HepG2 (cell line): ENCODE results near the gene SH3GLB2. TPM values are rescaled to one million over a fixed set of nuclear protein-coding genes. Genes with fewer than 3 reads are reported as not detected.

Experiments used
- ATAC-seq: fragments of 200-7000 bp; cut with Tn5 transposase; 3 replicates; pipeline ENCODE4 v1.9.1; 2020; ENCODE audit warnings: mild to moderate bottlenecking, moderate library complexity
- BruUV-seq: library from RNA; stranded (reverse); fragments of 400-500 nt; replicated peaks from 2 replicates; lab custom pipeline; 2021; lab: Mats Ljungman, UMichigan
- CTCF ChIA-PET: fragments of 300-600 bp; formaldehyde crosslinking; extraction: SDS; loops from one replicate; lab custom pipeline; 2021; ENCODE audit warnings: low total read pairs, inconsistent platforms, low intra/inter-chr PET ratio; lab: Yijun Ruan, JAX
- POLR2A ChIA-PET: fragments of 350-600 bp; sonication (Branson Sonifier 250); formaldehyde crosslinking; loops from one replicate; lab custom pipeline; 2020; ENCODE audit warnings: antibody characterized with exemption, inconsistent platforms; lab: Yijun Ruan, JAX
- DNase-seq: peaks from one replicate; pipeline ENCODE4 v3.0.0-alpha.2; 2015; ENCODE audit warnings: low spot score
- FAIRE-seq: peaks from 3 replicates; lab custom pipeline; 2011; peaks lifted over from hg19 to GRCh38; lab: Jason Lieb, UNC
- H2AFZ ChIP-seq: one replicate; pipeline ENCODE4 v1.6.1; 2011; ENCODE audit warnings: low read length, inconsistent platforms
- H3K27ac ChIP-seq: fragments of 300-600 bp; 3 replicates; pipeline ENCODE4 v1.8.0; 2011; ENCODE audit warnings: mixed run types, mild to moderate bottlenecking, mixed read lengths, low read length, inconsistent platforms; ENCODE audit not compliant: insufficient read depth; ENCODE audit errors: extremely low read length
- H3K27me3 ChIP-seq, 2 experiments: fragments of 200-600 bp in 1 of 2; 2 replicates in 1 of 2; 3 replicates in 1 of 2; pipeline versions ENCODE4 v1.6.0 to v1.8.0; 2011; ENCODE audit warnings: low read length in 2 of 2, mild to moderate bottlenecking in 2 of 2, moderate library complexity in 2 of 2, inconsistent platforms in 1 of 2; ENCODE audit not compliant: insufficient read depth in 2 of 2, control insufficient read depth in 1 of 2
- H3K36me3 ChIP-seq, 2 experiments: fragments of 200-600 bp in 1 of 2; replicated peaks in 1 of 2; 2 replicates in 1 of 2; 3 replicates in 1 of 2; pipeline versions ENCODE4 v1.5.1 to v1.8.0; 2011; ENCODE audit warnings: low read length in 2 of 2, inconsistent platforms in 1 of 2; ENCODE audit not compliant: insufficient read depth in 2 of 2, control insufficient read depth in 1 of 2
- H3K4me1 ChIP-seq: 2 replicates; pipeline ENCODE4 v1.5.1; 2012; ENCODE audit warnings: low read length, inconsistent platforms; ENCODE audit not compliant: insufficient read depth
- H3K4me2 ChIP-seq: 2 replicates; pipeline ENCODE4 v1.6.0; 2011; ENCODE audit warnings: low read depth, low read length, inconsistent platforms
- H3K4me3 ChIP-seq, 3 experiments: fragments of 200-600 bp in 1 of 3; sonication (generic), shearing (Covaris generic) in 1 of 3; replicated peaks in 1 of 3; 2 replicates each; pipeline ENCODE4 v1.5.1; 2011 to 2016; ENCODE audit warnings: low read length in 3 of 3, inconsistent platforms in 2 of 3, low read depth in 2 of 3, mild to moderate bottlenecking in 2 of 3, control low read depth in 1 of 3, mixed read lengths in 1 of 3; ENCODE audit not compliant: insufficient read depth in 1 of 3
- H3K79me2 ChIP-seq: one replicate; pipeline ENCODE4 v1.6.1; 2011; ENCODE audit warnings: low read length, inconsistent platforms; ENCODE audit not compliant: insufficient read depth
- H3K9ac ChIP-seq: 2 replicates; pipeline ENCODE4 v1.6.0; 2011; ENCODE audit warnings: mild to moderate bottlenecking, low read depth, low read length, inconsistent platforms; ENCODE audit not compliant: insufficient read depth
- H3K9me3 ChIP-seq: 2 replicates; pipeline ENCODE4 v1.5.1; 2012; ENCODE audit warnings: mild to moderate bottlenecking, low read length
- H4K20me1 ChIP-seq: 2 replicates; pipeline ENCODE4 v1.6.0; 2011; ENCODE audit warnings: inconsistent platforms, mild to moderate bottlenecking, low read length, moderate library complexity; ENCODE audit not compliant: insufficient read depth
- ARHGAP35 ChIP-seq: sonication (generic); formaldehyde crosslinking; IDR thresholded peaks from 2 replicates; pipeline ENCODE4 v1.9.0; 2022; ENCODE audit warnings: mild to moderate bottlenecking, inconsistent platforms, moderate library complexity, missing genetic modification reagents, borderline replicate concordance
- ATF2 ChIP-seq: sonication (generic); formaldehyde crosslinking; IDR thresholded peaks from 2 replicates; pipeline ENCODE4 v1.4.0; 2020; ENCODE audit warnings: missing genetic modification reagents
- ELF1 ChIP-seq: sonication (generic); formaldehyde crosslinking; IDR thresholded peaks from 2 replicates; pipeline ENCODE4 v1.4.0; 2020; ENCODE audit warnings: missing genetic modification reagents
- ELF4 ChIP-seq: sonication (generic); formaldehyde crosslinking; IDR thresholded peaks from 2 replicates; pipeline ENCODE4 v1.5.0; 2020; ENCODE audit warnings: missing genetic modification reagents, mild to moderate bottlenecking, moderate library complexity, borderline replicate concordance
- FOXO1 ChIP-seq: sonication (generic); formaldehyde crosslinking; IDR thresholded peaks from 2 replicates; pipeline ENCODE4 v1.4.0; 2020; ENCODE audit warnings: missing genetic modification reagents
- PHF20 ChIP-seq: sonication (generic); formaldehyde crosslinking; IDR thresholded peaks from 2 replicates; pipeline ENCODE4 v1.5.0; 2020; ENCODE audit warnings: mild to moderate bottlenecking, missing genetic modification reagents
- SMYD3 ChIP-seq: sonication (generic); formaldehyde crosslinking; IDR thresholded peaks from 2 replicates; pipeline ENCODE4 v1.8.1; 2023; ENCODE audit warnings: mild to moderate bottlenecking, missing genetic modification reagents
- THRA ChIP-seq: sonication (generic); formaldehyde crosslinking; IDR thresholded peaks from 2 replicates; pipeline ENCODE4 v1.4.0; 2020; ENCODE audit warnings: missing genetic modification reagents, borderline replicate concordance
- TRIM24 ChIP-seq: sonication (generic); formaldehyde crosslinking; IDR thresholded peaks from 2 replicates; pipeline ENCODE4 v1.8.0; 2022; ENCODE audit warnings: mild to moderate bottlenecking, missing genetic modification reagents
- ZNF232 ChIP-seq: sonication (generic); formaldehyde crosslinking; IDR thresholded peaks from 2 replicates; pipeline ENCODE4 v1.4.0; 2020; ENCODE audit warnings: missing genetic modification reagents, borderline replicate concordance
- ZNF552 ChIP-seq: sonication (generic); formaldehyde crosslinking; IDR thresholded peaks from 2 replicates; pipeline ENCODE4 v1.9.0; 2022; ENCODE audit warnings: missing genetic modification reagents, mild to moderate bottlenecking, borderline replicate concordance
- ZNF703 ChIP-seq: sonication (generic); formaldehyde crosslinking; IDR thresholded peaks from 2 replicates; pipeline ENCODE4 v1.5.1; 2020; ENCODE audit warnings: missing genetic modification reagents, mild to moderate bottlenecking, moderate library complexity, borderline replicate concordance
- ZNF704 ChIP-seq: sonication (generic); formaldehyde crosslinking; IDR thresholded peaks from 2 replicates; pipeline ENCODE4 v1.8.1; 2023; ENCODE audit warnings: mild to moderate bottlenecking, inconsistent platforms, moderate library complexity, missing genetic modification reagents, borderline replicate concordance
- ZNF740 ChIP-seq: sonication (generic); formaldehyde crosslinking; IDR thresholded peaks from 2 replicates; pipeline ENCODE4 v1.4.0; 2020; ENCODE audit warnings: missing genetic modification reagents
- ZNF776 ChIP-seq: sonication (generic); formaldehyde crosslinking; IDR thresholded peaks from 2 replicates; pipeline ENCODE4 v1.4.0; 2020; ENCODE audit warnings: mild to moderate bottlenecking, missing genetic modification reagents
- ZNF850 ChIP-seq: sonication (generic); formaldehyde crosslinking; conservative IDR thresholded peaks from 2 replicates; pipeline ENCODE4 v1.9.0; 2021; ENCODE audit warnings: mild to moderate bottlenecking, missing genetic modification reagents
- WGBS: methylation state at CpG from one replicate; pipeline ENCODE4 v1.1.6; 2017; ENCODE audit warnings: low lambda C conversion rate; 5-methylcytosine and 5-hydroxymethylcytosine counted together
- in situ Hi-C: cut with HindIII; loops from 2 replicates; pipeline ENCODE4 v1.10.0; 2017; ENCODE audit warnings: low pct_unique_long_range_greater_than_20kb; ENCODE audit not compliant: extremely low pct_ligation_motif_present
- intact Hi-C: fragments of 100-400 bp; cut with micrococcal nuclease; formaldehyde crosslinking; loops from one replicate; pipeline ENCODE4 v1.10.0; 2022; ENCODE audit not compliant: unreplicated experiment
- polyA plus RNA-seq, 8 experiments: library from polyadenylated mRNA; depleted of rRNA in 3 of 8; stranded (reverse) in 7 of 8; unstranded in 1 of 8; fragments of >200 nt; fragmentation: Illumina TruSeq in 4 of 8; extraction: Trizol in 4 of 8; gene quantifications; 2 replicates each; pipeline versions ENCODE4 v1.2.1 to v1.2.3, GENCODE V29; 2011 to 2016; ENCODE audit warnings: low read depth in 4 of 8, missing spikeins in 1 of 8, mixed read lengths in 1 of 8; ENCODE audit not compliant: insufficient read depth in 1 of 8
- total RNA-seq, 5 experiments: library from RNA; depleted of rRNA; stranded (reverse); fragments of >200 nt; fragmentation: Illumina TruSeq; extraction: Trizol; gene quantifications; 2 replicates each; pipeline ENCODE4 v1.2.3, GENCODE V29; 2016; ENCODE audit warnings: low read depth in 1 of 5

The SH3GLB2 gene
- total and polyA plus RNA-seq, 2 of the 13 experiments (the other 11 are each of a cell fraction or from before 2014, with no cell fraction given), result 24.0 to 40.6 TPM

GRCh38 chr9:129073404-129073803 is 45.3 kb upstream of the SH3GLB2 start:
- TF ChIP-seq ZNF552 (CRISPR knock-in tag), result no peak
- TF ChIP-seq ZNF776, result no peak
- no peak for TF ChIP-seq ZNF703 (CRISPR knock-in tag)
- no peak for TF ChIP-seq ZNF740 (CRISPR knock-in tag)
- no peak for TF ChIP-seq ZNF232 (CRISPR knock-in tag)
- TF ChIP-seq ARHGAP35 (CRISPR knock-in tag), result no peak
- no peak for TF ChIP-seq THRA (CRISPR knock-in tag)
- TF ChIP-seq ELF1 (CRISPR knock-in tag), result no peak
- no peak for TF ChIP-seq ZNF850 (CRISPR knock-in tag)
- no peak for TF ChIP-seq SMYD3 (CRISPR knock-in tag)
- TF ChIP-seq ZNF704 (CRISPR knock-in tag), result no peak
- no peak for TF ChIP-seq ATF2 (CRISPR knock-in tag)
- no peak for TF ChIP-seq FOXO1 (CRISPR knock-in tag)
- TF ChIP-seq PHF20, result no peak
- TF ChIP-seq ELF4 (CRISPR knock-in tag), result no peak
- no peak for TF ChIP-seq TRIM24 (CRISPR knock-in tag)
- TF ChIP-seq, all 625 proteins: peak for 0
- POLR2A ChIA-PET, result interaction anchor here (1.1 to 1.3 kb wide), 2 partner anchors 8 to 37 kb away, joined by 3 read pairs; partner anchors contain the start of gene MIGA2
- Histone ChIP-seq H3K36me3 (peaks cover 2 to 3% of the 10 kb centered on the region in 2 experiments; a peak in 3 of 5 replicates), H3K79me2 (no peaks in the 10 kb centered on the region), H3K9ac (no peak overlapping the region), H3K9me3 (no peaks in the 10 kb centered on the region), H2AFZ (no peak overlapping the region), H3K4me1 (peaks cover 40% of the 10 kb centered on the region), H4K20me1 (no peaks in the 10 kb centered on the region), H3K4me2 (no peak overlapping the region), H3K27ac (no peak overlapping the region), H3K4me3 (no peak overlapping the region), H3K27me3 (no peaks in the 10 kb centered on the region)
- intact Hi-C loops (no loop called here), in situ Hi-C loops (no loop called here)
- FAIRE-seq, result no peak
- 91% methylated on average over 8 of the region's 8 CpGs for WGBS
- ATAC-seq, result no peak
- no TSS peak for BruUV-seq
- CTCF ChIA-PET, result no interaction called here
- no peak for DNase-seq
